ENCODE results near the gene MISP.

MISP gene

GRCh38 chr19:757811-758668 is 7.1 kb downstream of the MISP start:
- TF ChIP-seq CREB1 (IDR thresholded peaks at IDR 0.05; ENCODE audit: low read depth) (no peak), RAD21 (IDR thresholded peaks at IDR 0.05; ENCODE audit: low read depth) (no peak), ZBTB7A (IDR thresholded peaks at IDR 0.05; ENCODE audit: low read depth) (no peak), TAF1 (IDR thresholded peaks at IDR 0.05; ENCODE audit: low read depth) (no peak), TEAD4 (IDR thresholded peaks at IDR 0.05) (no peak), USF1 (IDR thresholded peaks at IDR 0.05) (no peak)
- TF ChIP-seq, protein P1, sequence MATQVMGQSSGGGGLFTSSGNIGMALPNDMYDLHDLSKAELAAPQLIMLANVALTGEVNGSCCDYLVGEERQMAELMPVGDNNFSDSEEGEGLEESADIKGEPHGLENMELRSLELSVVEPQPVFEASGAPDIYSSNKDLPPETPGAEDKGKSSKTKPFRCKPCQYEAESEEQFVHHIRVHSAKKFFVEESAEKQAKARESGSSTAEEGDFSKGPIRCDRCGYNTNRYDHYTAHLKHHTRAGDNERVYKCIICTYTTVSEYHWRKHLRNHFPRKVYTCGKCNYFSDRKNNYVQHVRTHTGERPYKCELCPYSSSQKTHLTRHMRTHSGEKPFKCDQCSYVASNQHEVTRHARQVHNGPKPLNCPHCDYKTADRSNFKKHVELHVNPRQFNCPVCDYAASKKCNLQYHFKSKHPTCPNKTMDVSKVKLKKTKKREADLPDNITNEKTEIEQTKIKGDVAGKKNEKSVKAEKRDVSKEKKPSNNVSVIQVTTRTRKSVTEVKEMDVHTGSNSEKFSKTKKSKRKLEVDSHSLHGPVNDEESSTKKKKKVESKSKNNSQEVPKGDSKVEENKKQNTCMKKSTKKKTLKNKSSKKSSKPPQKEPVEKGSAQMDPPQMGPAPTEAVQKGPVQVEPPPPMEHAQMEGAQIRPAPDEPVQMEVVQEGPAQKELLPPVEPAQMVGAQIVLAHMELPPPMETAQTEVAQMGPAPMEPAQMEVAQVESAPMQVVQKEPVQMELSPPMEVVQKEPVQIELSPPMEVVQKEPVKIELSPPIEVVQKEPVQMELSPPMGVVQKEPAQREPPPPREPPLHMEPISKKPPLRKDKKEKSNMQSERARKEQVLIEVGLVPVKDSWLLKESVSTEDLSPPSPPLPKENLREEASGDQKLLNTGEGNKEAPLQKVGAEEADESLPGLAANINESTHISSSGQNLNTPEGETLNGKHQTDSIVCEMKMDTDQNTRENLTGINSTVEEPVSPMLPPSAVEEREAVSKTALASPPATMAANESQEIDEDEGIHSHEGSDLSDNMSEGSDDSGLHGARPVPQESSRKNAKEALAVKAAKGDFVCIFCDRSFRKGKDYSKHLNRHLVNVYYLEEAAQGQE (IDR thresholded peaks at IDR 0.05; ENCODE audit: low read depth): no peak

GRCh38 chr19:763181-763580 is 12.3 kb downstream of the MISP start:
- no peak for TF ChIP-seq ZBTB7A (IDR thresholded peaks at IDR 0.05; ENCODE audit: low read depth)
- TF ChIP-seq TEAD4 (IDR thresholded peaks at IDR 0.05): no peak
- TF ChIP-seq USF1 (IDR thresholded peaks at IDR 0.05): no peak
- TF ChIP-seq CEBPB (IDR thresholded peaks at IDR 0.05): no peak
- TF ChIP-seq, protein P1 (IDR thresholded peaks at IDR 0.05; ENCODE audit: low read depth): no peak
- TF ChIP-seq FOXM1 (IDR thresholded peaks at IDR 0.05; ENCODE audit: borderline replicate concordance, low read depth): no peak
- TF ChIP-seq NFIC (IDR thresholded peaks at IDR 0.05): no peak
- no peak for TF ChIP-seq EP300 (IDR thresholded peaks at IDR 0.05; ENCODE audit: borderline replicate concordance)
- TF ChIP-seq, protein P2, sequence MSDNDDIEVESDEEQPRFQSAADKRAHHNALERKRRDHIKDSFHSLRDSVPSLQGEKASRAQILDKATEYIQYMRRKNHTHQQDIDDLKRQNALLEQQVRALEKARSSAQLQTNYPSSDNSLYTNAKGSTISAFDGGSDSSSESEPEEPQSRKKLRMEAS (IDR thresholded peaks at IDR 0.05): no peak
- TF ChIP-seq CREB1 (IDR thresholded peaks at IDR 0.05; ENCODE audit: low read depth): no peak
- no peak for TF ChIP-seq EGR1 (IDR thresholded peaks at IDR 0.05)
- TF ChIP-seq TCF12 (IDR thresholded peaks at IDR 0.05; ENCODE audit: low read depth): no peak

DNA sequence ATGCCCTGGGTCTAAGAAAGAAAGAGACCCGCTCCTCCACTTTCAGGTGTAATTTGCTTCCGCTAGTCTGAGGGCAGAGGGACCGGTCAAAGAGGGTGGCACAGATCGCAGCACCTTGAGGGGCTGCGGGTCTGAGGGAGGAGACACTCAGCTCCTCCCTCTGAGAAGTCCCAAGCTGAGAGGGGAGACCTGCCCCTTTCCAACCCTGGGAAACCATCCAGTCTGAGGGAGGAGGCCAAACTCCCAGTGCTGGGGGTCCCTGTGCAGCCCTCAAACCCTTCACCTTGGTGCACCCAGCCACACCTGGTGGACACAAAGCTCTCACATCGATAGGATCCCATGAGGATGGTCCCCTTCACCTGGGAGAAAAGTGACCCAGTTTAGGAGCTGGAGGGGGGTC is 13.0 kb downstream of the MISP start:
- TF ChIP-seq EP300 (IDR thresholded peaks at IDR 0.05; ENCODE audit: borderline replicate concordance) (no peak), TCF12 (IDR thresholded peaks at IDR 0.05; ENCODE audit: low read depth) (no peak), CREB1 (IDR thresholded peaks at IDR 0.05; ENCODE audit: low read depth) (no peak), ZBTB7A (IDR thresholded peaks at IDR 0.05; ENCODE audit: low read depth) (no peak), CEBPB (IDR thresholded peaks at IDR 0.05) (no peak), RAD21 (IDR thresholded peaks at IDR 0.05; ENCODE audit: low read depth) (no peak), USF1 (IDR thresholded peaks at IDR 0.05) (no peak), FOXM1 (IDR thresholded peaks at IDR 0.05; ENCODE audit: borderline replicate concordance, low read depth) (no peak), EGR1 (IDR thresholded peaks at IDR 0.05) (no peak), TAF1 (IDR thresholded peaks at IDR 0.05; ENCODE audit: low read depth) (no peak), NFIC (IDR thresholded peaks at IDR 0.05) (no peak), TEAD4 (IDR thresholded peaks at IDR 0.05) (no peak), YY1 (IDR thresholded peaks at IDR 0.05; ENCODE audit: low read depth) (no peak)
- TF ChIP-seq, protein P1 (IDR thresholded peaks at IDR 0.05; ENCODE audit: low read depth): no peak
- TF ChIP-seq, protein P2 (IDR thresholded peaks at IDR 0.05): no peak

- peak; percentile 42; the same call in 1 of the 2 replicates for TF ChIP-seq ZBTB7A (IDR thresholded peaks at IDR 0.05; ENCODE audit: low read depth)
- no peak for TF ChIP-seq TAF1 (IDR thresholded peaks at IDR 0.05; ENCODE audit: low read depth)
Observed at GRCh38 chr19:764301-764700, 13.4 kb downstream of the MISP start.
